ENCODE data around the gene NECAB3. TPM values are rescaled to one million over a fixed set of nuclear protein-coding genes. Genes with fewer than 3 reads are reported as not detected.

The NECAB3 gene
- total RNA-seq, 1 donor from 2014 or later, result 29.2 TPM

DNA sequence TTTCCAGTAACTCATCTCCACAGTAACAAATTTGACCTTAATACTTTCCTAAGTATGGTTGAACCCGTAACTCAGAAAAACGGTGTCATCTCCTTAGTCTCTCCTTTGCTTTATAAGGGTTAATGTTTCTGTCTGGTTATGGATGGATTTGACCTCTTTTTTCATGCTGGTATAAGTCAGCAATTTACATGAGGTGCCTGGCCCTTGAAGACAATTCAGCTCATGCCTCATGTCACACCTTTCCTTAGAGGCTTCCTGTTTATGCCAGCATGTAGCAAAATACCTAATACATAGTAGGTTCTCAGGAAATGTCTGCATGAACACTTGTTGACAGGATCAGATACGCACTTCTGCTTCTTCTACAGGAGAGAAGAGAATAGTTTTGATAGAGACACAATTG lies 49.8 kb downstream of the NECAB3 start:
- no peaks in the 10 kb centered on the region for H3K9me3 ChIP-seq
- no peak overlapping the region for H3K27ac ChIP-seq
- H3K4me3 ChIP-seq, result no peak overlapping the region
- no peak for DNase-seq (ENCODE audit: extremely low spot score in 2 of 2)
- intact Hi-C loops (cut with DNase I), result no loop called here
- no peaks in the 10 kb centered on the region for H3K27me3 ChIP-seq
- no peaks in the 10 kb centered on the region for H3K4me1 ChIP-seq
- peaks cover 0 to 41% of the 10 kb centered on the region in 2 donors for H3K36me3 ChIP-seq
- TF ChIP-seq, protein P1, sequence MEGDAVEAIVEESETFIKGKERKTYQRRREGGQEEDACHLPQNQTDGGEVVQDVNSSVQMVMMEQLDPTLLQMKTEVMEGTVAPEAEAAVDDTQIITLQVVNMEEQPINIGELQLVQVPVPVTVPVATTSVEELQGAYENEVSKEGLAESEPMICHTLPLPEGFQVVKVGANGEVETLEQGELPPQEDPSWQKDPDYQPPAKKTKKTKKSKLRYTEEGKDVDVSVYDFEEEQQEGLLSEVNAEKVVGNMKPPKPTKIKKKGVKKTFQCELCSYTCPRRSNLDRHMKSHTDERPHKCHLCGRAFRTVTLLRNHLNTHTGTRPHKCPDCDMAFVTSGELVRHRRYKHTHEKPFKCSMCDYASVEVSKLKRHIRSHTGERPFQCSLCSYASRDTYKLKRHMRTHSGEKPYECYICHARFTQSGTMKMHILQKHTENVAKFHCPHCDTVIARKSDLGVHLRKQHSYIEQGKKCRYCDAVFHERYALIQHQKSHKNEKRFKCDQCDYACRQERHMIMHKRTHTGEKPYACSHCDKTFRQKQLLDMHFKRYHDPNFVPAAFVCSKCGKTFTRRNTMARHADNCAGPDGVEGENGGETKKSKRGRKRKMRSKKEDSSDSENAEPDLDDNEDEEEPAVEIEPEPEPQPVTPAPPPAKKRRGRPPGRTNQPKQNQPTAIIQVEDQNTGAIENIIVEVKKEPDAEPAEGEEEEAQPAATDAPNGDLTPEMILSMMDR (IDR thresholded peaks at IDR 0.05), result no peak
- no peak for TF ChIP-seq POLR2AphosphoS5 (IDR thresholded peaks at IDR 0.05; ENCODE audit: insufficient read depth in 1 of 2, low read depth in 1 of 2)
- TF ChIP-seq POLR2A (IDR thresholded peaks at IDR 0.05), result no peak

DNA sequence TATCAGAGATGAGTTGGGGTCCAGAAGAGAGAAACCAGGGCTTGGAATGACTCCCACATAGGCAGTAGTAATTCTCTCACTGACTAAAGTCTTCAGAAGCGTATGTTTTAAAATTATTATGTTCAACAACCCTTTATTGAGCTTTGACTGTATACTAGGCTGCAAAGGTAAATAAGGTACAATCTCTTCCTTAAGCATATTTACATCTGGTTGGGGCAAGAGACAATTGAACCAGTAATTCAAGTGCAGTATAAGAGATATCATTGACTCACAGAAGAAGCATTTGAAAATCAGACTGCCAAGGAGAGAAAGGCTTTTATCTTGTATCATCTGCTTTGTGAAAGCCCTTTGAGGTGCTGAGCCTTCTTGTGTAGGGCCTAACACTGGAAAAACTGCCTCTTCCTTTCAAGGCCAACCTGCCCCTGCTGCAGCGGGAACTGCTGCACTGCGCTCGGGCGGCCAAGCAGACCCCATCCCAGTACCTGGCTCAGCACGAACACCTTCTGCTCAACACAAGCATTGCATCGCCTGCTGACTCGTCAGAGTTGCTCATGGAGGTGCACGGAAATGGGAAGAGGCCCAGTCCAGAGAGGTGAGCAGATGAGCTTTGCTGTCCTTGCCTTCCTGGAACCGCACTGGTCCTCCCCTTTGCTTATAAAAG lies 51.4 kb downstream of the NECAB3 start:
- DNase-seq (ENCODE audit: extremely low spot score in 2 of 2), result no peak

DNA sequence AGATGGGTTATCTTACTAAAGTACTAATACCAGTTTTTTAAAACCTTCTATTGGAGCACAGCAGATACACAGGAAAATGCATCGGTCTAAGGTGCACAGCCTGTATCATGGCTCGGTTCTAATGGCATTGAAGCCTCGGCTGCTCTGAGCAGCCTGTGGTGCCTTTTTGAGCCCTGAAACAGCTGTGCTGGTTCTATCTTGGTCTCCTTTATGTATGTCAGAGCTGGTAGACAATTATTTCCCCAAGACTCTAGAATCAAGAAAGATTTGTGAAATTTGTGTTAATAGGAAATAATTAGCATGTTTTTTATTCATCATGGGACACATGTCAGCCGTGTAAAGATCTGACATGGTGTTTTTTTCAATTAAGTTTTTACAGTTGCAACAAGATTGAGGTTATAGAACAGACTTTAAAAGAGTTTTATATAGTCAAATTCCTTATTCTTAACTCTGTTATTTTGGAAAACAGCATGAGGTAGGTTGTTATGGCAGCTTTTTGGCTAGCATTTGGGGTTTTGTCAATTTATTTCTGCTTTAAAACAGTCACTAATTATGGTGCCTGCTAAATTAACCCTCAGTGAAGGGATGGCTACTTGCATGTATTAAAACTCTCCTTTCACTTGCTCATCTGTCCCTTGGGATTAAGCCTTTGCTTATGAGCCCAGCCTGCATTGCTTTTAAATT lies 52.4 kb downstream of the NECAB3 start:
- intact Hi-C loops (cut with DNase I), result no loop called here
- Histone ChIP-seq H3K9me3 (no peaks in the 10 kb centered on the region), H3K4me1 (no peaks in the 10 kb centered on the region), H3K27me3 (no peaks in the 10 kb centered on the region), H3K36me3 (peaks cover 0 to 19% of the 10 kb centered on the region in 2 donors), H3K4me3 (no peak overlapping the region), H3K27ac (no peak overlapping the region)
- TF ChIP-seq POLR2AphosphoS5 (IDR thresholded peaks at IDR 0.05; ENCODE audit: insufficient read depth in 1 of 2, low read depth in 1 of 2) (no peak), POLR2A (IDR thresholded peaks at IDR 0.05) (no peak)
- TF ChIP-seq, protein P1 (IDR thresholded peaks at IDR 0.05), result no peak
- no peak for DNase-seq (ENCODE audit: extremely low spot score in 2 of 2)

More for the DNA sequence above, 51.4 kb downstream of the NECAB3 start:
- Histone ChIP-seq H3K4me3 (no peak overlapping the region), H3K4me1 (no peaks in the 10 kb centered on the region), H3K27ac (no peak overlapping the region), H3K27me3 (no peaks in the 10 kb centered on the region), H3K36me3 (peaks cover 0 to 27% of the 10 kb centered on the region in 2 donors), H3K9me3 (no peaks in the 10 kb centered on the region)
- TF ChIP-seq, protein P1 (IDR thresholded peaks at IDR 0.05), result no peak
- TF ChIP-seq POLR2AphosphoS5 (IDR thresholded peaks at IDR 0.05; ENCODE audit: insufficient read depth in 1 of 2, low read depth in 1 of 2), result no peak
- no peak for TF ChIP-seq POLR2A (IDR thresholded peaks at IDR 0.05)
- intact Hi-C loops (cut with DNase I), result no loop called here

DNA sequence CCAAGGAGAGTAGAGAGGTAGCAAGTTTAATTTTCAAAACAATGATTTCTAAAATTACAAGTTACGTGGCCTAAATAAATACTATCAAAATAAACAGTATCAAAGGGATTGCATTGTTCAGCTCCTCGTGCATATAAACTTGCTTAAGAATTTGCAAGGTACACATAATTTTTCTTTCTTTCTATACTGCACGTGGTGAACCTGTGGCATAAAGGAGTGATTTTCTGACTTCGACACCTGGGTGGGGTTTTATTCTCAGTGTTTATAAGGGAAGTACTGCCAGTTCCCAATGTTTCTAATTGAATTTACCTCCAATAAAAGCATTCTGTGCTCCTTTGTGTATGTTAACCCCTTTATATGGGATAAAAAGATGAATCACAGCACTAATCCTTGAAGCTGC lies 62.2 kb downstream of the NECAB3 start:
- Histone ChIP-seq H3K27ac (no peak overlapping the region), H3K4me1 (no peaks in the 10 kb centered on the region), H3K27me3 (no peaks in the 10 kb centered on the region), H3K36me3 (peaks cover 0 to 47% of the 10 kb centered on the region in 2 donors), H3K4me3 (no peak overlapping the region), H3K9me3 (no peaks in the 10 kb centered on the region)
- TF ChIP-seq POLR2A (IDR thresholded peaks at IDR 0.05) (no peak), POLR2AphosphoS5 (IDR thresholded peaks at IDR 0.05; ENCODE audit: insufficient read depth in 1 of 2, low read depth in 1 of 2) (no peak)
- TF ChIP-seq, protein P1 (IDR thresholded peaks at IDR 0.05), result no peak
- no peak for DNase-seq (ENCODE audit: extremely low spot score in 2 of 2)
- intact Hi-C loops (cut with DNase I), result no loop called here

DNA sequence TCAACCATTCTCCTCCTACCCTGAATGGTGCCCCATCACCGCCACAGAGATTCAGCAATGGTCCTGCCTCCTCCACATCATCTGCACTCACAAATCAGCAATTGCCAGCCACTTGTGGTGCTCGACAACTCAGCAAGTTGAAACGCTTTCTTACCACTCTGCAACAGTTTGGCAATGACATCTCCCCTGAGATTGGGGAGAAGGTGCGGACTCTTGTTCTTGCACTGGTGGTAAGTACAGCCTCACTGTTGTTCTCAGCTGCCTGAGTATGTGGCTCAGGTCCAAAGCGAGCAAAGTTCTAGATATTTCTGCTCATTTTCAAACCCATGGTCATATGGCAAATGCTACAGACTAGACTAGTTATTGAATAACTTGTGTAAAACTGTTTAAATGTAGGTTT lies 63.1 kb downstream of the NECAB3 start:
- no peak for DNase-seq (ENCODE audit: extremely low spot score in 2 of 2)
- intact Hi-C loops (cut with DNase I), result no loop called here
- Histone ChIP-seq H3K4me1 (no peaks in the 10 kb centered on the region), H3K27me3 (no peaks in the 10 kb centered on the region), H3K9me3 (no peaks in the 10 kb centered on the region), H3K36me3 (peaks cover 0 to 51% of the 10 kb centered on the region in 2 donors), H3K27ac (no peak overlapping the region), H3K4me3 (no peak overlapping the region)
- TF ChIP-seq POLR2A (IDR thresholded peaks at IDR 0.05) (no peak), POLR2AphosphoS5 (IDR thresholded peaks at IDR 0.05; ENCODE audit: insufficient read depth in 1 of 2, low read depth in 1 of 2) (no peak)
- TF ChIP-seq, protein P1 (IDR thresholded peaks at IDR 0.05), result no peak

Data from vagina (tissue), 2 donors.